GM23338 (cell line): Measurements from ENCODE around the gene MTIF2. TPM values are rescaled to one million over a fixed set of nuclear protein-coding genes. Genes with fewer than 3 reads are reported as not detected.
A peak's percentile ranks its signal among the peaks of the same experiment; 100 is the strongest.

Experiments
- ATAC-seq: fragments of 200-7000 bp; cut with Tn5 transposase; 3 replicates; pipeline ENCODE4 v1.9.1; 2020
- DNase-seq: peaks from one replicate; pipeline ENCODE4 v3.0.0-alpha.2; 2015; ENCODE audit warnings: low spot score
- H2AFZ ChIP-seq: fragments of 200-600 bp; sonication (generic); 2 replicates; pipeline ENCODE4 v1.8.0; 2016; ENCODE audit warnings: antibody characterized with exemption, mild to moderate bottlenecking, moderate library complexity
- H3F3A ChIP-seq: fragments of 200-600 bp; sonication (generic); replicated peaks from 2 replicates; pipeline ENCODE4 v1.8.0; 2017; ENCODE audit warnings: antibody characterized with exemption, mixed run types, low read depth
- H3K27ac ChIP-seq: fragments of 200-600 bp; sonication (generic); 2 replicates; pipeline ENCODE4 v1.6.1; 2016; ENCODE audit warnings: low read depth
- H3K27me3 ChIP-seq: fragments of 200-600 bp; sonication (generic); 2 replicates; pipeline ENCODE4 v1.8.0; 2016; ENCODE audit warnings: mild to moderate bottlenecking, mixed run types, moderate library complexity; ENCODE audit not compliant: insufficient read depth
- H3K36me3 ChIP-seq: fragments of 200-600 bp; sonication (generic); 2 replicates; pipeline ENCODE4 v1.8.0; 2016; ENCODE audit warnings: mild to moderate bottlenecking; ENCODE audit not compliant: insufficient read depth
- H3K4me1 ChIP-seq: fragments of 200-600 bp; sonication (generic); 2 replicates; pipeline ENCODE4 v1.8.0; 2016; ENCODE audit warnings: mild to moderate bottlenecking, moderate library complexity; ENCODE audit not compliant: insufficient read depth
- H3K4me2 ChIP-seq: fragments of 200-600 bp; sonication (generic); 2 replicates; pipeline ENCODE4 v1.7.1; 2017; ENCODE audit warnings: mixed run types
- H3K4me3 ChIP-seq: fragments of 200-600 bp; sonication (generic); 2 replicates; pipeline ENCODE4 v1.6.1; 2016; ENCODE audit warnings: mixed run types
- H3K79me2 ChIP-seq: fragments of 200-600 bp; sonication (generic); replicated peaks from 2 replicates; pipeline ENCODE4 v1.8.0; 2017; ENCODE audit warnings: mild to moderate bottlenecking; ENCODE audit not compliant: insufficient read depth
- H3K9me2 ChIP-seq: fragments of 200-600 bp; sonication (generic); 2 replicates; pipeline ENCODE4 v1.8.0; 2017; ENCODE audit not compliant: insufficient read depth
- H4K20me1 ChIP-seq: fragments of 200-600 bp; sonication (generic); replicated peaks from 2 replicates; pipeline ENCODE4 v1.8.0; 2017; ENCODE audit warnings: mild to moderate bottlenecking; ENCODE audit not compliant: insufficient read depth
- H3K27ac Mint-ChIP-seq: 2 replicates; pipeline ENCODE4 v1.8.0; 2020; ENCODE audit warnings: inconsistent platforms, mild to moderate bottlenecking, moderate library complexity, mixed read lengths
- H3K27me3 Mint-ChIP-seq: 3 replicates; pipeline ENCODE4 v1.8.0; 2022; ENCODE audit warnings: low read depth, mild to moderate bottlenecking, moderate library complexity, mixed read lengths, inconsistent platforms; ENCODE audit not compliant: insufficient read depth, poor library complexity
- H3K36me3 Mint-ChIP-seq: 3 replicates; pipeline ENCODE4 v1.8.0; 2021; ENCODE audit warnings: low read depth, mild to moderate bottlenecking, inconsistent platforms, moderate library complexity, mixed read lengths
- H3K4me1 Mint-ChIP-seq: 3 replicates; pipeline ENCODE4 v1.8.0; 2020; ENCODE audit warnings: mild to moderate bottlenecking, inconsistent platforms, mixed read lengths
- H3K4me3 Mint-ChIP-seq: 3 replicates; pipeline ENCODE4 v1.8.0; 2021; ENCODE audit warnings: moderate library complexity, mild to moderate bottlenecking, inconsistent platforms, mixed read lengths
- H3K9me3 Mint-ChIP-seq: 3 replicates; pipeline ENCODE4 v1.8.0; 2020; ENCODE audit warnings: moderate library complexity, mild to moderate bottlenecking, inconsistent platforms, mixed read lengths
- CREB1 ChIP-seq: fragments of 250-450 bp; sonication (Bioruptor Pico); IDR thresholded peaks from 2 replicates; pipeline ENCODE4 v1.5.0; 2020; ENCODE audit warnings: low read depth, mild to moderate bottlenecking, moderate library complexity
- EZH2phosphoT487 ChIP-seq: fragments of 200-600 bp; sonication (generic); IDR thresholded peaks from one replicate; pipeline ENCODE4 v1.8.1; 2018; ENCODE audit warnings: antibody characterized with exemption; ENCODE audit not compliant: unreplicated experiment
- JUNB ChIP-seq: IDR thresholded peaks from one replicate; pipeline ENCODE4 v1.6.1; 2016; ENCODE audit warnings: antibody characterized with exemption; ENCODE audit not compliant: unreplicated experiment
- NANOG ChIP-seq: IDR thresholded peaks from 2 replicates; pipeline ENCODE4 v1.6.1; 2016; ENCODE audit warnings: antibody characterized with exemption, borderline replicate concordance
- POLR2AphosphoS5 ChIP-seq: IDR thresholded peaks from 2 replicates; pipeline ENCODE4 v1.6.1; 2016; ENCODE audit warnings: antibody characterized with exemption, low read depth
- STAT1 ChIP-seq: IDR thresholded peaks from one replicate; pipeline ENCODE4 v1.6.1; 2016; ENCODE audit warnings: antibody characterized with exemption; ENCODE audit not compliant: unreplicated experiment
- ZNF114 ChIP-seq: fragments of 250-450 bp; sonication (Bioruptor Pico); IDR thresholded peaks from 2 replicates; pipeline ENCODE4 v1.5.0; 2020; ENCODE audit warnings: mild to moderate bottlenecking, moderate library complexity
- ZNF331 ChIP-seq: fragments of 250-450 bp; sonication (Bioruptor Pico); IDR thresholded peaks from 2 replicates; pipeline ENCODE4 v1.5.0; 2020; ENCODE audit warnings: low read depth, mild to moderate bottlenecking, moderate library complexity
- polyA plus RNA-seq: library from polyadenylated mRNA; unstranded; fragments of >200 nt; fragmentation: Nextera tagmentation; extraction: Ambion mirVana; gene quantifications from 2 replicates; pipeline ENCODE4 v1.2.1, GENCODE V29; 2016
- total RNA-seq: library from RNA; depleted of rRNA; stranded (reverse); fragments of >200 nt; shearing (Covaris generic); gene quantifications from 2 replicates; pipeline ENCODE4 v1.2.3, GENCODE V29; 2014
- TF ChIP-seq, protein P1 (sequence below): fragments of 250-450 bp; sonication (Bioruptor Pico); IDR thresholded peaks from 2 replicates; pipeline ENCODE4 v1.5.0; 2020; ENCODE audit warnings: mild to moderate bottlenecking, moderate library complexity
- TF ChIP-seq, protein P2 (sequence below), 2 experiments: fragments of 200-600 bp in 1 of 2; sonication (generic) in 1 of 2; conservative IDR thresholded peaks; 2 replicates each; pipeline versions ENCODE4 v1.5.1 to v1.6.1; 2016 to 2017; ENCODE audit warnings: antibody characterized with exemption in 2 of 2, low read depth in 2 of 2, mild to moderate bottlenecking in 2 of 2, moderate library complexity in 1 of 2
- TF ChIP-seq, protein P3 (sequence below): IDR thresholded peaks from one replicate; pipeline ENCODE4 v1.6.1; 2018; ENCODE audit warnings: antibody characterized with exemption; ENCODE audit not compliant: unreplicated experiment
- TF ChIP-seq, protein P4 (sequence below): IDR thresholded peaks from 2 replicates; pipeline ENCODE4 v1.6.1; 2016; ENCODE audit warnings: antibody characterized with exemption

The MTIF2 gene
- total and polyA plus RNA-seq, 2 experiments from 2014 or later = 32.5 to 38.9 TPM

DNA sequence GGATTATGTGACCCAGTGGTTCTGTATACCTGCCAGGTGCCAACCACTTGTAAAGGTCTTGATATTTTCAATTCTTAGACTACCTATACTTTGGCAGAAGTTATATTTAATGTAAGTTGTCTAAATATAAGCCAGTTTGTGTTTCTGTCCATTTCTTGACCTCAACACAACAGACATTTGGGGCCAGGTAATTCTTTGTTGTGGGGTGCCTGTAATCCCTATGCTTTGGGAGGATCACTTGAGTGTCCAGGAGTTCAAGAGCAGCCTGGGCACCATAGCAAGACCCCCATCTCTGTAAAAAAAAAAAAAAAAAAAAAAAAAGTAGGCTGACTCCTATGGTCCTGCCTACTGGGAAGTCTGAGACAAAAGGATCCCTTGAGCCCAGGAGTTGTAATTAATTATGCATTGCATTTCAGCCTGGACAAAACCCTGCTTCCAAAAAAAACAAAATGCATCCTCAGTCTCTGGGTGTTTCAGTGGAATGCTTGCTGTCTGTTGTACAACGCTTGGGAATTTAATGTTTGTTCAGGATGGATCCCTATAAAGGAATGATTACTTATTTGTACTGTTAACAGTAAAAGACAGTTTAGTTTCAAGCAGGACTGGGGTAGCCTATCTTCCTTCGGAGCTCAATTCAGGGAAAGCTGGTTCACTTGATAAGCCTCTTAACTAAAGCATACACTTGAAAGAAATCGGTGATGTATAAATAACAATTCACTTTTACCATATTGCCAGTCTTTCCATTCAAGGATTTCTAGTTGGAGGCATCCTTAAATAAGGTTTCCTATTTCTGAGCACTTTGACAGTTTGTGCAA is 33.1 kb downstream of the MTIF2 start:
- ATAC-seq (no peak), DNase-seq (no peak)
- peaks cover 38% of the 10 kb centered on the region for H3K36me3 ChIP-seq
- Mint-ChIP-seq H3K27ac (no peak overlapping the region), H3K4me1 (peaks cover 11% of the 10 kb centered on the region; the same call in 2 of the 3 replicates), H3K27me3 (peaks cover 24% of the 10 kb centered on the region), H3K9me3 (no peaks in the 10 kb centered on the region; the same call in 2 of the 3 replicates), H3K36me3 (peaks cover 52% of the 10 kb centered on the region), H3K4me3 (no peak overlapping the region; the same call in 2 of the 3 replicates)
- H3F3A ChIP-seq = peaks cover 48% of the 10 kb centered on the region
- no peak overlapping the region for H3K4me3 ChIP-seq
- H3K27me3 ChIP-seq = no peaks in the 10 kb centered on the region
- peaks cover 26% of the 10 kb centered on the region for H3K79me2 ChIP-seq
- H3K9me2 ChIP-seq = no peaks in the 10 kb centered on the region
- peaks cover 20% of the 10 kb centered on the region; the same call in 1 of the 2 replicates for H4K20me1 ChIP-seq
- H3K4me1 ChIP-seq = peaks cover 18% of the 10 kb centered on the region
- TF ChIP-seq ZNF331 (CRISPR knock-in tag) (no peak), EZH2phosphoT487 (no peak), ZNF114 (CRISPR knock-in tag) (no peak), JUNB (no peak), CREB1 (no peak), POLR2AphosphoS5 (no peak; the same call in 1 of the 2 replicates), STAT1 (no peak), NANOG (no peak)
- TF ChIP-seq, protein P1, sequence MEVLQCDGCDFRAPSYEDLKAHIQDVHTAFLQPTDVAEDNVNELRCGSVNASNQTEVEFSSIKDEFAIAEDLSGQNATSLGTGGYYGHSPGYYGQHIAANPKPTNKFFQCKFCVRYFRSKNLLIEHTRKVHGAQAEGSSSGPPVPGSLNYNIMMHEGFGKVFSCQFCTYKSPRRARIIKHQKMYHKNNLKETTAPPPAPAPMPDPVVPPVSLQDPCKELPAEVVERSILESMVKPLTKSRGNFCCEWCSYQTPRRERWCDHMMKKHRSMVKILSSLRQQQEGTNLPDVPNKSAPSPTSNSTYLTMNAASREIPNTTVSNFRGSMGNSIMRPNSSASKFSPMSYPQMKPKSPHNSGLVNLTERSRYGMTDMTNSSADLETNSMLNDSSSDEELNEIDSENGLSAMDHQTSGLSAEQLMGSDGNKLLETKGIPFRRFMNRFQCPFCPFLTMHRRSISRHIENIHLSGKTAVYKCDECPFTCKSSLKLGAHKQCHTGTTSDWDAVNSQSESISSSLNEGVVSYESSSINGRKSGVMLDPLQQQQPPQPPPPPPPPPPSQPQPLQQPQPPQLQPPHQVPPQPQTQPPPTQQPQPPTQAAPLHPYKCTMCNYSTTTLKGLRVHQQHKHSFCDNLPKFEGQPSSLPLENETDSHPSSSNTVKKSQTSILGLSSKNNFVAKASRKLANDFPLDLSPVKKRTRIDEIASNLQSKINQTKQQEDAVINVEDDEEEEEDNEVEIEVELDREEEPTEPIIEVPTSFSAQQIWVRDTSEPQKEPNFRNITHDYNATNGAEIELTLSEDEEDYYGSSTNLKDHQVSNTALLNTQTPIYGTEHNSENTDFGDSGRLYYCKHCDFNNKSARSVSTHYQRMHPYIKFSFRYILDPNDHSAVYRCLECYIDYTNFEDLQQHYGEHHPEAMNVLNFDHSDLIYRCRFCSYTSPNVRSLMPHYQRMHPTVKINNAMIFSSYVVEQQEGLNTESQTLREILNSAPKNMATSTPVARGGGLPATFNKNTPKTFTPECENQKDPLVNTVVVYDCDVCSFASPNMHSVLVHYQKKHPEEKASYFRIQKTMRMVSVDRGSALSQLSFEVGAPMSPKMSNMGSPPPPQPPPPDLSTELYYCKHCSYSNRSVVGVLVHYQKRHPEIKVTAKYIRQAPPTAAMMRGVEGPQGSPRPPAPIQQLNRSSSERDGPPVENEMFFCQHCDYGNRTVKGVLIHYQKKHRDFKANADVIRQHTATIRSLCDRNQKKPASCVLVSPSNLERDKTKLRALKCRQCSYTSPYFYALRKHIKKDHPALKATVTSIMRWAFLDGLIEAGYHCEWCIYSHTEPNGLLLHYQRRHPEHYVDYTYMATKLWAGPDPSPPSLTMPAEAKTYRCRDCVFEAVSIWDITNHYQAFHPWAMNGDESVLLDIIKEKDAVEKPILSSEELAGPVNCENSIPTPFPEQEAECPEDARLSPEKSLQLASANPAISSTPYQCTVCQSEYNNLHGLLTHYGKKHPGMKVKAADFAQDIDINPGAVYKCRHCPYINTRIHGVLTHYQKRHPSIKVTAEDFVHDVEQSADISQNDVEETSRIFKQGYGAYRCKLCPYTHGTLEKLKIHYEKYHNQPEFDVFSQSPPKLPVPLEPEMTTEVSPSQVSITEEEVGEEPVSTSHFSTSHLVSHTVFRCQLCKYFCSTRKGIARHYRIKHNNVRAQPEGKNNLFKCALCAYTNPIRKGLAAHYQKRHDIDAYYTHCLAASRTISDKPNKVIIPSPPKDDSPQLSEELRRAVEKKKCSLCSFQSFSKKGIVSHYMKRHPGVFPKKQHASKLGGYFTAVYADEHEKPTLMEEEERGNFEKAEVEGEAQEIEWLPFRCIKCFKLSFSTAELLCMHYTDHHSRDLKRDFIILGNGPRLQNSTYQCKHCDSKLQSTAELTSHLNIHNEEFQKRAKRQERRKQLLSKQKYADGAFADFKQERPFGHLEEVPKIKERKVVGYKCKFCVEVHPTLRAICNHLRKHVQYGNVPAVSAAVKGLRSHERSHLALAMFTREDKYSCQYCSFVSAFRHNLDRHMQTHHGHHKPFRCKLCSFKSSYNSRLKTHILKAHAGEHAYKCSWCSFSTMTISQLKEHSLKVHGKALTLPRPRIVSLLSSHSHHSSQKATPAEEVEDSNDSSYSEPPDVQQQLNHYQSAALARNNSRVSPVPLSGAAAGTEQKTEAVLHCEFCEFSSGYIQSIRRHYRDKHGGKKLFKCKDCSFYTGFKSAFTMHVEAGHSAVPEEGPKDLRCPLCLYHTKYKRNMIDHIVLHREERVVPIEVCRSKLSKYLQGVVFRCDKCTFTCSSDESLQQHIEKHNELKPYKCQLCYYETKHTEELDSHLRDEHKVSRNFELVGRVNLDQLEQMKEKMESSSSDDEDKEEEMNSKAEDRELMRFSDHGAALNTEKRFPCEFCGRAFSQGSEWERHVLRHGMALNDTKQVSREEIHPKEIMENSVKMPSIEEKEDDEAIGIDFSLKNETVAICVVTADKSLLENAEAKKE (CRISPR knock-in tag) = no peak
- TF ChIP-seq, protein P2, sequence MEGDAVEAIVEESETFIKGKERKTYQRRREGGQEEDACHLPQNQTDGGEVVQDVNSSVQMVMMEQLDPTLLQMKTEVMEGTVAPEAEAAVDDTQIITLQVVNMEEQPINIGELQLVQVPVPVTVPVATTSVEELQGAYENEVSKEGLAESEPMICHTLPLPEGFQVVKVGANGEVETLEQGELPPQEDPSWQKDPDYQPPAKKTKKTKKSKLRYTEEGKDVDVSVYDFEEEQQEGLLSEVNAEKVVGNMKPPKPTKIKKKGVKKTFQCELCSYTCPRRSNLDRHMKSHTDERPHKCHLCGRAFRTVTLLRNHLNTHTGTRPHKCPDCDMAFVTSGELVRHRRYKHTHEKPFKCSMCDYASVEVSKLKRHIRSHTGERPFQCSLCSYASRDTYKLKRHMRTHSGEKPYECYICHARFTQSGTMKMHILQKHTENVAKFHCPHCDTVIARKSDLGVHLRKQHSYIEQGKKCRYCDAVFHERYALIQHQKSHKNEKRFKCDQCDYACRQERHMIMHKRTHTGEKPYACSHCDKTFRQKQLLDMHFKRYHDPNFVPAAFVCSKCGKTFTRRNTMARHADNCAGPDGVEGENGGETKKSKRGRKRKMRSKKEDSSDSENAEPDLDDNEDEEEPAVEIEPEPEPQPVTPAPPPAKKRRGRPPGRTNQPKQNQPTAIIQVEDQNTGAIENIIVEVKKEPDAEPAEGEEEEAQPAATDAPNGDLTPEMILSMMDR (conservative IDR thresholded peaks at IDR 0.05; ENCODE audit: low read depth in 2 of 2) = no peak
- TF ChIP-seq, protein P3, sequence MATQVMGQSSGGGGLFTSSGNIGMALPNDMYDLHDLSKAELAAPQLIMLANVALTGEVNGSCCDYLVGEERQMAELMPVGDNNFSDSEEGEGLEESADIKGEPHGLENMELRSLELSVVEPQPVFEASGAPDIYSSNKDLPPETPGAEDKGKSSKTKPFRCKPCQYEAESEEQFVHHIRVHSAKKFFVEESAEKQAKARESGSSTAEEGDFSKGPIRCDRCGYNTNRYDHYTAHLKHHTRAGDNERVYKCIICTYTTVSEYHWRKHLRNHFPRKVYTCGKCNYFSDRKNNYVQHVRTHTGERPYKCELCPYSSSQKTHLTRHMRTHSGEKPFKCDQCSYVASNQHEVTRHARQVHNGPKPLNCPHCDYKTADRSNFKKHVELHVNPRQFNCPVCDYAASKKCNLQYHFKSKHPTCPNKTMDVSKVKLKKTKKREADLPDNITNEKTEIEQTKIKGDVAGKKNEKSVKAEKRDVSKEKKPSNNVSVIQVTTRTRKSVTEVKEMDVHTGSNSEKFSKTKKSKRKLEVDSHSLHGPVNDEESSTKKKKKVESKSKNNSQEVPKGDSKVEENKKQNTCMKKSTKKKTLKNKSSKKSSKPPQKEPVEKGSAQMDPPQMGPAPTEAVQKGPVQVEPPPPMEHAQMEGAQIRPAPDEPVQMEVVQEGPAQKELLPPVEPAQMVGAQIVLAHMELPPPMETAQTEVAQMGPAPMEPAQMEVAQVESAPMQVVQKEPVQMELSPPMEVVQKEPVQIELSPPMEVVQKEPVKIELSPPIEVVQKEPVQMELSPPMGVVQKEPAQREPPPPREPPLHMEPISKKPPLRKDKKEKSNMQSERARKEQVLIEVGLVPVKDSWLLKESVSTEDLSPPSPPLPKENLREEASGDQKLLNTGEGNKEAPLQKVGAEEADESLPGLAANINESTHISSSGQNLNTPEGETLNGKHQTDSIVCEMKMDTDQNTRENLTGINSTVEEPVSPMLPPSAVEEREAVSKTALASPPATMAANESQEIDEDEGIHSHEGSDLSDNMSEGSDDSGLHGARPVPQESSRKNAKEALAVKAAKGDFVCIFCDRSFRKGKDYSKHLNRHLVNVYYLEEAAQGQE = no peak
- TF ChIP-seq, protein P4, sequence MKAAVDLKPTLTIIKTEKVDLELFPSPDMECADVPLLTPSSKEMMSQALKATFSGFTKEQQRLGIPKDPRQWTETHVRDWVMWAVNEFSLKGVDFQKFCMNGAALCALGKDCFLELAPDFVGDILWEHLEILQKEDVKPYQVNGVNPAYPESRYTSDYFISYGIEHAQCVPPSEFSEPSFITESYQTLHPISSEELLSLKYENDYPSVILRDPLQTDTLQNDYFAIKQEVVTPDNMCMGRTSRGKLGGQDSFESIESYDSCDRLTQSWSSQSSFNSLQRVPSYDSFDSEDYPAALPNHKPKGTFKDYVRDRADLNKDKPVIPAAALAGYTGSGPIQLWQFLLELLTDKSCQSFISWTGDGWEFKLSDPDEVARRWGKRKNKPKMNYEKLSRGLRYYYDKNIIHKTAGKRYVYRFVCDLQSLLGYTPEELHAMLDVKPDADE = no peak
- no peak overlapping the region for H2AFZ ChIP-seq
- peak overlapping the region; percentile 79 for H3K27ac ChIP-seq
- H3K4me2 ChIP-seq = no peak overlapping the region
